Tibial artery (tissue), 4 donors: Measurements from ENCODE around the gene LCE1A.

Experiments used
- DNase-seq, 2 donors: peaks; one replicate each; pipeline ENCODE4 v3.0.0-alpha.2; 2019
- H3K27ac ChIP-seq, 2 donors: fragments of 200-600 bp; sonication (generic) in 1 of 2; 1 replicate in 1 of 2; 2 replicates in 1 of 2; pipeline ENCODE4 v1.5.1; 2018 to 2019; ENCODE audit warnings: mild to moderate bottlenecking in 1 of 2
- H3K27me3 ChIP-seq, 2 donors: fragments of 200-600 bp; sonication (generic) in 1 of 2; one replicate each; pipeline versions ENCODE4 v1.5.1 to v1.6.0; 2016 to 2019
- H3K36me3 ChIP-seq, 3 donors: fragments of 200-600 bp; sonication (generic) in 2 of 3; one replicate each; pipeline ENCODE4 v1.5.1; 2016 to 2019; ENCODE audit warnings: mild to moderate bottlenecking in 2 of 3
- H3K4me1 ChIP-seq, 4 donors: fragments of 200-600 bp; sonication (generic) in 2 of 4; 1 replicate in 3 of 4; 2 replicates in 1 of 4; pipeline ENCODE4 v1.5.1; 2016 to 2019
- H3K4me3 ChIP-seq, 2 donors: fragments of 200-600 bp; sonication (generic) in 1 of 2; 1 replicate in 1 of 2; 2 replicates in 1 of 2; pipeline ENCODE4 v1.5.1; 2018 to 2019; ENCODE audit warnings: mild to moderate bottlenecking in 2 of 2
- H3K9me3 ChIP-seq, 3 donors: fragments of 200-600 bp; sonication (generic) in 1 of 3; one replicate each; pipeline ENCODE4 v1.5.1; 2016 to 2019
- CTCF ChIP-seq, 2 experiments: fragments of 200-600 bp in 1 of 2; fragments of 450-650 bp in 1 of 2; IDR thresholded peaks; one replicate each; pipeline ENCODE4 v1.5.1; 2017 to 2019; ENCODE audit warnings: antibody characterized with exemption in 2 of 2, mild to moderate bottlenecking in 1 of 2, moderate library complexity in 1 of 2
- intact Hi-C: fragments of 100-400 bp; cut with DNase I; formaldehyde crosslinking; loops from one replicate; pipeline ENCODE4 v1.15.0; 2023; ENCODE audit warnings: low total_unique reads

The LCE1A gene

GRCh38 chr1:152827173-152827572, at the start of gene LCE1A:
Gene LCE1A (plus strand): TSS chr1:152827473. CDS start chr1:152827473, 0 bp downstream.
- no peaks in the 10 kb centered on the region for H3K27me3 ChIP-seq
- H3K9me3 ChIP-seq: no peaks in the 10 kb centered on the region
- no peak for TF ChIP-seq CTCF (IDR thresholded peaks at IDR 0.05)
- DNase-seq: no peak
- H3K4me3 ChIP-seq: no peak within 1 kb of the TSS
- no peaks in the 10 kb centered on the region for H3K4me1 ChIP-seq
- no peak within 1 kb of the TSS for H3K27ac ChIP-seq
- intact Hi-C loops: no loop called here
- H3K36me3 ChIP-seq: no peaks in the 10 kb centered on the region

GRCh38 chr1:152777510-152778137, 49.6 kb upstream of the LCE1A start:
- no peaks in the 10 kb centered on the region for H3K4me1 ChIP-seq
- TF ChIP-seq CTCF (IDR thresholded peaks at IDR 0.05): no peak
- H3K27me3 ChIP-seq: peaks cover 0 to 2% of the 10 kb centered on the region in 2 donors
- H3K9me3 ChIP-seq: no peaks in the 10 kb centered on the region
- H3K27ac ChIP-seq: no peak overlapping the region
- no peak for DNase-seq
- intact Hi-C loops: no loop called here
- no peak overlapping the region for H3K4me3 ChIP-seq
- H3K36me3 ChIP-seq: no peaks in the 10 kb centered on the region

GRCh38 chr1:152783095-152783494, 44.2 kb upstream of the LCE1A start:
- intact Hi-C loops: no loop called here
- TF ChIP-seq CTCF (IDR thresholded peaks at IDR 0.05): no peak
- no peak overlapping the region for H3K27ac ChIP-seq
- H3K4me1 ChIP-seq: no peaks in the 10 kb centered on the region
- no peak for DNase-seq
- H3K9me3 ChIP-seq: no peaks in the 10 kb centered on the region
- H3K4me3 ChIP-seq: no peak overlapping the region
- no peaks in the 10 kb centered on the region for H3K36me3 ChIP-seq
- peaks cover 0 to 3% of the 10 kb centered on the region in 2 donors for H3K27me3 ChIP-seq

GRCh38 chr1:152786077-152786476, 41.2 kb upstream of the LCE1A start, which contains the start of gene LCE1E:
Gene LCE1E (plus strand): TSS chr1:152786257. CDS start chr1:152787300, 1,043 bp downstream.
- peaks cover 0 to 3% of the 10 kb centered on the region in 2 donors for H3K27me3 ChIP-seq
- no peak for TF ChIP-seq CTCF (IDR thresholded peaks at IDR 0.05)
- intact Hi-C loops: no loop called here
- no peak within 1 kb of the TSS for H3K4me3 ChIP-seq
- H3K27ac ChIP-seq: no peak within 1 kb of the TSS
- DNase-seq: no peak
- no peaks in the 10 kb centered on the region for H3K4me1 ChIP-seq
- H3K9me3 ChIP-seq: no peaks in the 10 kb centered on the region
- no peaks in the 10 kb centered on the region for H3K36me3 ChIP-seq

- TF ChIP-seq CTCF (IDR thresholded peaks at IDR 0.05): no peak
- Histone ChIP-seq H3K27ac (no peak overlapping the region), H3K27me3 (no peaks in the 10 kb centered on the region), H3K36me3 (no peaks in the 10 kb centered on the region), H3K4me3 (no peak overlapping the region), H3K4me1 (no peaks in the 10 kb centered on the region), H3K9me3 (no peaks in the 10 kb centered on the region)
- intact Hi-C loops: no loop called here
- DNase-seq: no peak
Measured at GRCh38 chr1:152795686-152796085, 31.6 kb upstream of the LCE1A start.
